GM18951 (cell line): ENCODE data around the gene DPYSL5.

Source experiments
- POLR2A ChIP-seq: IDR thresholded peaks from 4 replicates; pipeline ENCODE4 v1.6.1; 2011; ENCODE audit warnings: mild to moderate bottlenecking; ENCODE audit not compliant: insufficient read length, insufficient read depth; ENCODE audit errors: extremely low read depth
- in situ Hi-C: fragments of 300-500 bp; cut with MboI; formaldehyde crosslinking; loops from one replicate; pipeline ENCODE4 v1.12.0; 2022; ENCODE audit warnings: low sequenced_read_pairs, mixed read lengths, inconsistent platforms; ENCODE audit not compliant: unreplicated experiment

DPYSL5 gene

DNA sequence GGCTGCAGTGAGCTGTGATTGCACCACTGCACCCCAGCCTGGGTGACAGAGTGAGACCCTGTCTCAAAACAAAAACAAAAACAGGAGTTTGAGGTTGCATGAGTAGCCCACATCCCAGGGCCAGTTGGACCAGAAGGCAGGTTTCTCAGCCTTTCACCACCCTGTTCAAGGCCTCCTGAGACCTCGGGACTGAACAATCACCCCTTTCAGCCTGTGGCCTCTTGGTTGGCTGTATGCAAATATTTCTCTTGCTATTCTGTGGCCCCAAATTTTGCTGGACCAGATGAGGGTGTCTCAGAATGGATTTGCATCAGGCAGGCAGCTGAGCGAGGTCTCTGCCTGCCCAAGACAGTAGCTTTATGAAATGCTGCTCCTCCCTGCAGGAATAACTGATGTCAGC is 56.9 kb downstream of the DPYSL5 start:
- in situ Hi-C loops: no loop called here
- no peak for TF ChIP-seq POLR2A

DNA sequence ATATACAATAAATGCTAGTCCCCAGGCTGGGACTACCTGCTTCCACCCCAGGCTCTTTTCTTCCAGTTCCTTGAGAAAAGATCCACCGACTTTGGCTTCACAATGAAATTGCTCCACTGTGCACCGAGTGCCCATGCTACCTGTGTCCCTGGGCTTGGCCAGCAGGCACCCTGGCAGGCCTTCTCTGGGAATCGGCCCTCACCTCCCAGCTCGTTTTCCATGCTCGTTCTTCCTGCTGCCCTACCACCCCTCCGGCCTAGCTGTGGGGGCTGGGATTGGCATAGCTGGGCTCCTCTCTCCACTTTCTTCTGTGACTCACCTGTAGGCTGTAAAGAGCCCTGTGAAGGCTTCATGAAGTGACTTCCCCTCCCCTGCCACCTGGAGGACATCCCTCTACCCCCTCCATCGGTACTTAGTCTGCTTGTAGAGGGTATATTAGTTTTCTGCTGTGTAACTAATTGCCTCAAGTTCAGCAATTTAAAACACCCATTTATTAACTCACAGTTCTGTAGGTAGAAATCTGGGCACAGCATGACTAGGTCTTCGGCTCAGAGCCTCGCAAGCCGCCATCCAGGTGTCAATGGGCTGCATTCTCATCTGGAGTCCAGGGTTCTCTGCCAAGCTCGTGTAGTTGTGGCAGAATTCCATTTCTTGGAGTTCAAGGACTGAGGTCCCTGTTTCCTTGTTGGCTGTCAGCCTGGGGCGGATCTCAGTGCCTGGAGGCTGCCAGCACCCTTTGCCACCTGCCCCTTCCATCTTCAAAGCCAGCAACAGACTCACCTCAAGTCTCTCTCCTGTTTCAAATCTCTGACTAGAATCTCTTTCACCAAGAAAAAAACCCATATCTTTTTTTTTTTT is 57.6 kb downstream of the DPYSL5 start:
- no peak for TF ChIP-seq POLR2A
- in situ Hi-C loops: no loop called here

DNA sequence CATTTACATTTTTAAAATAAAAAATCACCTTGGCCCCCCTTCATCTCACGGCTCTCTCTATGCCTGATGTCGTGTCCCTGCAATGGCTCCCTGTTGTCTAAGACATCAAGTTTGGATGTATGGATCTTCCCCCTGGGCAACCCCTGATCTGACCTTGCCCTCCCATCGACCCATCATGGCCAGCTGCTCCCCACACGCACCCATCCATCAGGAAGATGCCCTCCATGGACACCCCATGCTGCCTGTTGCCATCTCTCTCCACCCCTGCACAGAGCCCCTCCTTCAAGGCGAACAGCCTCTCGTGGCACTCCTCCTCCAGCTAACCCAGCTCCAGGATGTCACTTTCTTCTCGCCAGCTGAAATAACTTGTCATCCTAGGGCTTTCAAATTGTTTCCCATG is 59.5 kb downstream of the DPYSL5 start:
- TF ChIP-seq POLR2A: no peak
- in situ Hi-C loops: no loop called here

DNA sequence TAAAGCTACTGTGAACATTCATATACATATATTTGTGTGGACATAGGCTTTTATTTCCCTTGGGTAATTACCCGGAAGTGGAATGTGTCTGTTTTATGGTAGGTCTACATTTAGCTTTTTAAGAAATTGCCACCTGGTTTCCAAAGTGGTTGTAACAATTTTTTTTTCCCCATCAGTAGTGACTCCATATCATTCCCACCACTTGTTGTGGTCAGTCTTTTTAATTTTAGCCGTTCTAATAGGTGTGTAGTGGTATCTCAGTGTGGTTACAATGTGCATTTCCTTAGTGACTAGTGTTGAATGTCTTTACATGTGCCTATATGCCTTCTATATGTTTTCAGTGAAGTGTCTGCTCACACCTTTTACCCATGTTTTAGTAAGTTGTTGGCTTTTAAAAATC is 62.2 kb downstream of the DPYSL5 start:
- TF ChIP-seq POLR2A: no peak
- in situ Hi-C loops: no loop called here

DNA sequence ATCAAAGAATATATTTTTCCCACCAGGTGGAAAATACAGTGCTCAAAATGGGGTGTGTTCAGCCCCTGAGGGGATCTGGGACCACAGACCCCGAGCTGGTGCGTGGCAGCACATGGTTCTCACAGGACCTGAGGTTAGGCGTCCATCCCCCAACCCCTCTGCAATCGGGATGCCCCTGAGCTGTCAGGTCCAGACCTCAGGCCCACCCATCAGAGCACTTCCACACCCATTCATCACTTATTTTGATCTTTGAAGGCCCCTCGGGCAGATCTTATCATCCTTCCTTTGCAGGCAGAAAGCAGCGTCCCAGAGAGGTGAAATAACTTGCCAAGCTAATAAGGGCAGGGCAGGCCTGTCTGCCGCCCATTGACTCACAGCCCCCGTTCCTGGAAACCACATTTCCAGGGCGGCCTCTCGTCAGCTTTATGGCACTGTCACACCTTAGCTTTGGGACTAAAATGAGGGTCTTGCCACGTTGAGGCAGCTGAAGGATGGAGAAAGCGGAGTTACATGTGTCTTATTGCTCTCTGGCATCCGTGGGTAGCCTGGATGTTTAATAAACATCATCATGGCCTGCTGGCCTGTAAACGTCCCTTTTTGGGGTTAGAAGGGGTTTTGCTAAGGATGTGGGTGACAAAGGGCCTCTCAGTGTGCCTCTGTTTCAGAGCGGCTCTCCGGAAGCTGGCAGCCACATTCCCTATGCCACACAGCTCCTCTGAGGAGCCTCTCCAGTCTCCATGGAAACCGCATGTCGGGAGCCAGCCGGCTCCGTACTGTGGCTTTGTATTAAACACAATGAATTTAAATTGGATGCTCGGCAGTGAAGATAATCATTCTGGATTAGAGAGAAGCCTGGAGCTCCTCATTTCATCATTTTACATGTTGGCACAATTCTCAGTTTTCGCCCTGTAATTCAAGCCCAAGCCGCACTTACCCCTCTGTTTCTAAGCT is 64.3 kb downstream of the DPYSL5 start:
- TF ChIP-seq POLR2A: no peak
- in situ Hi-C loops: no loop called here

DNA sequence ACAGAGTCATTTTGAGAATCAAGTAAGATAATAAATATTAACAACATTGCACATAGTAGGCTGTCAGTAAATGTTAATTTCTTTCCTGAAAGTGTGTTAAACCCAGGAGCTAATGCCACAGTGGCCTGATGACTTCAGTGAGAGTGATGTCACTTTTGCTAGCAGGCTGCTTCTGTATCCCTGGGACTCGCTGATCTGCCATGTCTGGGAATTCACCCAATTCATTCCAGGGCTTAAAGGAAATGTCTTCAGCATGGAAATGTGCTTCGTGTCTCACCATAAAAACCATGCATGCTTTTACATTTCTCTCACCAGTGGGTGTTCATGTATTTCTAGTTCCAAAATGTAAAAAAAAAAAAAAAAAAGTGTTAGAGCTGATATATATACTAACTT is 65.7 kb downstream of the DPYSL5 start:
- in situ Hi-C loops: no loop called here
- no peak for TF ChIP-seq POLR2A

DNA sequence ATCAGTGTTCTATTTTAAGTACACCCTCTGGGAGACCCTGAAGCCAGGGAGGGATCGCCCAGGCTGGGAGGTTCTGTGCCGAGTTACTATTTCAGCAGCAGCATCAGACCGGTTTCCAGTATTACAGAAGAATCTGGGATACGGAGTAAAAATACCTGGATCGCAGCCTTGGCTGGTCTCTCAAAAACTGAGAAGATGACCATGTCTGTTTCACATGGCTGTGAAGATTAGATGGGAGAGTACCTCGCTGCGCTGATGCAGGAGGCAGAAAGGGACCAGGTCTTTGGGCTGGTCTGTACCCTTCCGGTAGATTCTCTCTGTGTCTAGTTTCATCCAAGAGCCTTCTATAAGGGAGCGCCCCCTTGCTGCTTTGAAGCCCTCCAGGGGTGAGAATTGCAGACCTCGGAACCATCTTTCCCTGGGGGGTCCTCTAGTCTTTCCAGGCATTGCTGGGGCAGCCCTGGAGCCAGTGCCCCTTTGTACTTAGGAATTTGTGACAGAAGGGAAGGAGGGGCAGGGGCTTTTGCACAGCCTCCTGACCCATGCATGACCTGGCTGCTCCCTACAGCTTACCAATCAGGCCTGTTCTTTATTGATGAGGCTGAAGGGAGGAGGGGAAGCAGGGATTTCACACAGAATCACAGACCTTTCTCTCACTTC is 66.2 kb downstream of the DPYSL5 start:
- no peak for TF ChIP-seq POLR2A
- in situ Hi-C loops: no loop called here

DNA sequence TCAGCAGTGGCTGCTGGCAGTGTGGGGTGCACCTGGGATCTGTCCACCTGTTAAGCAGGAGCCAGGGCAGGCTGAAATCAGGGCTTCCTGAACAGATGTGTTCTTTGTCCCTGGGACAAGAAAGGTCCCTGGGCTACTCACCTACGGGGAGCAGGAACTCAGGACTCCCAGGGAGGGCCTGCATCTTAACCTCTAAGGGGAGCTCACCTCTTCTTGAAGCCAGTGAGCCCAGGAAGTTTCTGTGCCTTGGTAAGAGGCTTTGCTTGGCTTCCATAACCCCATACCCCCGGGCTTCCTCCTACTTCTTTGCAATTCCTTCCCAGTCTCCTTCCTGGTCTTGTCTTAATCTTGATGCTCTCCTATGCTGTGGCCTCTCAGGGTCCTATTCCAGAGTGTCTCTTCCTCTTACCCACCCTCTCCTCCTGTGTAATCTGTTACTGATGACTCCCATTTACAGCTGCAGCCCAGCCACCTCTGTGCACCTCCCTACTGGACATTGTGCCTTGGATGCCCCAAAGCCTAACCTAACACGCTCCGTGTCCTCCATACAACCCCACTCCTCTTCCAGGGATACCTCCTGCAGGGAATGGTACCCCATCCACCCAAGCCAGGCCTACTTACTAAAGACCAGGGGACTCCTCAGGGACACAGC is 66.9 kb downstream of the DPYSL5 start:
- in situ Hi-C loops: no loop called here
- TF ChIP-seq POLR2A: no peak

DNA sequence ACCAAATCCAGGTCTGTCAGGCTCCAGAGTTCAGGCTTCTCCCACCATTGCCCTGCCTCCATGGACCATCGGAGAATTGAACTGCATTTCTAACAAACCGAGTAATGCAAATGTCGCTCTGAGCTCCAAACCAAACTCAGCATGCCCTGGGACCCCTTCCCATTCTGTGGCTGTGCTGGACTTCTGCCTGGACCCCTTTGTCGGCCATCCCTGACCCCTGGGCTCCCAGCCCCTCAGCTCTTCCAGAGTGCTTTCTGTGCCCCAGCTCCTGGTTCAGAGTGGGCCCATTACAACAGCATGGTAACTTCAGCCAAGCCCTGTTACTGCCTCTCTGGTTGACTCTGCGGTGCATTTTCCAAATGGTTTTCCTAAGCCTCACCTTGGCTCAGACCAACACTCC is 67.4 kb downstream of the DPYSL5 start:
- no peak for TF ChIP-seq POLR2A
- in situ Hi-C loops: no loop called here

DNA sequence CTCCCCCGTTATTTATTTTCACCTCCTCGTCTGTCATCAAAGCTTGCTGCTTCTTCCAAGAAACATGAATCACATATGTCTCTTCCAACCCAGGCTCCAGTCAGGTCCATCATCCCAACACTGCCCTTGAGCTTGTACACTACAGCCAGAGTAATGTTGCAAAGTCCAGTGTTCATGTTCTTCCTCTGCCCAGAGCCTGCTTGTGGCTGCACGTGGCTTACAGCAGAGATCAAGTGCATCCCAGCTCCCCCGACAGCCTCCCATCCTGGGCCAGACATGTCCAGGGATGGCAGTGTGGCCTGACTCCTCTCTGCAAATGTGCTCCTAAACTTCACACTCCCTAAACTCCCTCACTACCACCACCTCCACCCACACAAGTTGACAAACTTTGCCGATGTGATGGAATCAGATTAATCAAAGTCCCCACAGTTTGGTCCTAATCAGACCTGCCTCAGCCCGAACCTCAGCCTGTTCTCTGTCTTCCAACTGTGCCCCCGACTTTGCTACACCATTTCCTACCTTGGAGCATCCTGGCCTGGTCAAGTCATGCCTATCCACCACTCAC is 68.3 kb downstream of the DPYSL5 start:
- TF ChIP-seq POLR2A: no peak
- in situ Hi-C loops: no loop called here

DNA sequence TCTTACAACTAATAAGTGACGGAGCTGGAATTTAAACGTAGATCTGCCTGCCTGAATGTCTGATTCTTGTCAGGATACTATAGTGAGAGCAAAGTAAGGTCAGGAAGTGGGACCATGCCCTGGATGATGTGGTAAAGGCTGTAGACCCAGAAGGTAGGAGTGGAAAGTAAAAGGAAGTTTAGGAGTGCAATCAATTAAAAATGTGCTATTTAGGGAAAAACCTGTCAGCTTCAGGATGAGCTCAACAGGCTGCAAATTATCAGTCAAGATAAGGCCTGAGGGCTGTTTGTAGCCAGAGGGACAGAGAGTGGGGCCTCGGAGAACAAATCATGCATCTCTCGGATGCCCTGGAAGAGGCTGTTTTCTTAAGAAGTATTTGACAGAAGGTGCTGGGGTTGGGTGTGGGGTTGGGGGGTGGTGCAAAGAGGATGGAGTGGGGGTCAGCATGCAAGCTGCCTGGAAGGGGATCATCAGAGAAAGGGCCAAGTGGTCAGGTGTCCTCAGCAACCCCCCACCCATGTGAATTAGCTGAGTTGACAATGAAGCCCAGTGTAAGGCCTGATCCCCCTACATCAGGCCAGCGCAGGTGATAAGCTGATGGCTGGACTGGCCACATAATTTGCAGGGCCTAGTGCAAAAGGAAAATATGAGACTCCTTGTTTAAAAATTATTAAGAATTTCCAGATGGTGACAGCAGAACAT is 69.4 kb downstream of the DPYSL5 start:
- in situ Hi-C loops: no loop called here
- TF ChIP-seq POLR2A: no peak

DNA sequence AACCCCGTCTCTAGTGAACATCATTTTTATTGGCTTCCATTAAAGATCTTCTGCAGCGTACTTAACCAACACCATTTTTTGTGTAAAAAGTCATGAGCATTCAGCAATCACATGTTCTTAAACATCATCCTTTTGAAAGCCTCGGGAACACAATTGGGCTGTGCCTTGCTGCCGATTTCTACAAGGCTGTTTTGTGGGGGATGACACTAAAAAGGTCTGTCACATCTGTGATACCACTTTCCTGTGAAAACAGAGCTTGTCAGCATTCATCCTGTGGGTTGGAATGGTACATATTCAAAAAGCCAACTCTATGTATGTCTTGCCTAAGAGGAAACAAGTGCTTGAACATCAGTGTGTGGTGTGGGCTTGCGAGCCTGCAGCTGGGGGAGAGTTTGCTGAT is 73.4 kb downstream of the DPYSL5 start:
- in situ Hi-C loops: loop anchor here (10.0 kb wide), 1 partner anchor 77 kb away; the partner anchor contains the start of gene DPYSL5
- TF ChIP-seq POLR2A: no peak
